ENCODE measurements around the gene SLC35B2.
A peak's percentile ranks its signal among the peaks of the same experiment; 100 is the strongest.

DNA sequence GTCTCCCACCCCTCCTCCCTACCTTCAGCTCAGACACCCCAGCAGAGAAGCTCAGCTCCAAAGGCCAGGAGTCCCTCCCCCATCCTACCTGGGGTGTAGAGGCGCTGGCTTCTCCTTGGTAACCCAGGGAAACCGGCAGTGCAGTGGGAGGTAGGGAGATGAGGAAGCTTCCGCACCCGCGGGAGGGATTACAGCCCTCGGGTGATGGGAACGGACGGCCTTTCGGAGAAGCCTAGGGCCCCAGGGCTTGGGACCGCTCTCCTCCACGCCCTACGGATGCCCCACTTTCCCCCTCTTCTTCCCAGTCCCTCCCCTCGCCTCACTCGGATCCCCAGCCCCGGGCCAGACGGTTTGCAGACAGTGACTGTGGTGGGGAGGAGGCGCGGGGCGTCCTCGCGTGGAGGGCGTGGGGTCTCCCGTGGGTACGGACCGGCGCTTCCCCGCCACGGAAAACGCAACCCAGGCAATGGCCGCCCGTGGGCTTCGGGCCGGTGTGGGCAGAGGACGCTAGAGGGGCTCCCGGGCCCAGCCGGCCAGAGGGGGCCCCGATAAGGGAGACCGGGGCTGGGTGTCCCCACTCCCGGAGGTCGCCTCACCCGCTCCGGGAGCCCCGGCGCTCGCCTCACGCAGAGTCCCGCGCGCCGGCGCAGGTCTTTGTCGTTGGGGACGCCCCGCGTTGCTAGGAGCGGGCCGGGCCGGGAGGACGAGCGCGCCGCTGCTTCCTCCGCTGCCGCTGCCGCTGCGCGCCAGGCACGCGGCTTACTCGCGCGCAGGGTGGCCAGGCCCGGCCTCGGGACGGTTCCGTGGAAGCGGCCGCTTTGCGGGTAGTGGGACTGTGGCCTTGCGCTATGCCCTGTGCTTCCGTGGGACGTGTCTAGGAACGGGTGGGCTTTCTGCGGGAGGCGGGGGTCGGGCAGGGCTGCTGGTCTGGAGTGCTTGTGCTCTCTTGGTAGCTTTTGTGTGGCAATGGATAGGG lies 40.0 kb upstream of the SLC35B2 start:
- TF ChIP-seq CREB1 (CRISPR knock-in tag; IDR thresholded peaks at IDR 0.05; ENCODE audit: low read depth) (peak; percentile 85), ZNF114 (CRISPR knock-in tag; IDR thresholded peaks at IDR 0.05) (no peak), JUNB (IDR thresholded peaks at IDR 0.05; ENCODE audit: unreplicated experiment) (no peak)
- TF ChIP-seq, protein P1, sequence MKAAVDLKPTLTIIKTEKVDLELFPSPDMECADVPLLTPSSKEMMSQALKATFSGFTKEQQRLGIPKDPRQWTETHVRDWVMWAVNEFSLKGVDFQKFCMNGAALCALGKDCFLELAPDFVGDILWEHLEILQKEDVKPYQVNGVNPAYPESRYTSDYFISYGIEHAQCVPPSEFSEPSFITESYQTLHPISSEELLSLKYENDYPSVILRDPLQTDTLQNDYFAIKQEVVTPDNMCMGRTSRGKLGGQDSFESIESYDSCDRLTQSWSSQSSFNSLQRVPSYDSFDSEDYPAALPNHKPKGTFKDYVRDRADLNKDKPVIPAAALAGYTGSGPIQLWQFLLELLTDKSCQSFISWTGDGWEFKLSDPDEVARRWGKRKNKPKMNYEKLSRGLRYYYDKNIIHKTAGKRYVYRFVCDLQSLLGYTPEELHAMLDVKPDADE (IDR thresholded peaks at IDR 0.05): 0 out of 2 replicates have a peak, but pooled peaks have one; percentile 15
- TF ChIP-seq, protein P2, sequence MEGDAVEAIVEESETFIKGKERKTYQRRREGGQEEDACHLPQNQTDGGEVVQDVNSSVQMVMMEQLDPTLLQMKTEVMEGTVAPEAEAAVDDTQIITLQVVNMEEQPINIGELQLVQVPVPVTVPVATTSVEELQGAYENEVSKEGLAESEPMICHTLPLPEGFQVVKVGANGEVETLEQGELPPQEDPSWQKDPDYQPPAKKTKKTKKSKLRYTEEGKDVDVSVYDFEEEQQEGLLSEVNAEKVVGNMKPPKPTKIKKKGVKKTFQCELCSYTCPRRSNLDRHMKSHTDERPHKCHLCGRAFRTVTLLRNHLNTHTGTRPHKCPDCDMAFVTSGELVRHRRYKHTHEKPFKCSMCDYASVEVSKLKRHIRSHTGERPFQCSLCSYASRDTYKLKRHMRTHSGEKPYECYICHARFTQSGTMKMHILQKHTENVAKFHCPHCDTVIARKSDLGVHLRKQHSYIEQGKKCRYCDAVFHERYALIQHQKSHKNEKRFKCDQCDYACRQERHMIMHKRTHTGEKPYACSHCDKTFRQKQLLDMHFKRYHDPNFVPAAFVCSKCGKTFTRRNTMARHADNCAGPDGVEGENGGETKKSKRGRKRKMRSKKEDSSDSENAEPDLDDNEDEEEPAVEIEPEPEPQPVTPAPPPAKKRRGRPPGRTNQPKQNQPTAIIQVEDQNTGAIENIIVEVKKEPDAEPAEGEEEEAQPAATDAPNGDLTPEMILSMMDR (conservative IDR thresholded peaks at IDR 0.05; ENCODE audit: low read depth in 2 of 2): no peak

All from GM23338 (cell line).